Measurements from ENCODE around the gene TET3. TPM values are rescaled to one million over a fixed set of nuclear protein-coding genes. Genes with fewer than 3 reads are reported as not detected.

The TET3 gene
- polyA plus RNA-seq, 3 donors, result 22.3 to 22.9 (median 22.6) TPM

DNA sequence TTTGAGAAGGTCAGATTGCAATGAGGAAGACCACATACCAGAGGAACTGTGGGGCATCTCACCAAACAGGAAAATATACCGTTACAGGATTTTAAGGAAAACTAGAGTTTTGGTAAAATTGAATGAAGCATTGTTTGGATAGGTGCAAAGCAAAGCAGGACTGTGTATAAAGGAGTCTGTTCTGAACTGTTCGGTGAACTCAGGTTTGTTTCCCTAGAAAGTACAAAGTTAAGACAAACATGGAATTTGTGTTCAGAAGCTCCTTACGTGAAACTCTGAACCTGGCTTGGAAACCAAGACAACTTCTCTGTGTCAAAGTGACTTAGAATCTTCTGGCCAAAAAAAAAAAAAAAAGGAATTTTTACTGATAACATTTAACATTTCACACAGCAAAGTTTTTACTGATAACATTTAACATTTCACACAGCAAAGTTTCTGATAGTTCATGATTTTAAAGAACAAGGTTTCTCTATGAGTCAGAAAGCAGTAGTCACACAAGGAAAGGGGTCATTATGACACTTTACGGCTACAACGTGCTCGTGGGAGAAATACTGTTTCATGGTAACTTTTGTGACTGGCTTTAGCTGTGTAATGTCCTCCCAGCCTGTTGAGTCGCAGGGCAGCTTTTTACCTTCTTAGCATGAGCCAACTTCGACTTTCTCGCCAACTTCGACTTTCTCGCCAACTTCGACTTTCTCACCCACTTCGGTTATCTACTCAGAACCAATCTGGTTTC is 21.2 kb upstream of the TET3 start:
- no peak for DNase-seq (ENCODE audit: low read depth in 3 of 3, low spot score in 2 of 3)

DNA sequence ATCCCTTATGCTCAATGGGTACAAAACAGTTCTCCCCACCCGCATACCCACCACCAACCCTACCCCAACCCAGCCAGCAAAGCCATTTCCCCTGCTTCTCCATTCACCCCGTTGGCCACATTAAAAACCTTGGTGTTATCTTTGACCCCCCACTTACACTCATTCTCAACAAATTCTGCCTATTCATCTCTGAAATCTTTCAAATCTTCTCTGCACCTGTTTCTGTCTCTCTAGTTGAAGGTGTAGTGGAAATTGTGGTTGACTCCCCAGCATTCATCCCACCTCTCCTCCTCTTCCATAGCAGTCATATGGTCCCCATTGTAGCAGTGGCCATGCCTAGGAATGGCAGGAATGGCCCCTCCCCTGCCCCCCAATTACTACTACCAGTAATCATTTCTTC is 20.5 kb upstream of the TET3 start:
- no peak for DNase-seq (ENCODE audit: low read depth in 3 of 3, low spot score in 2 of 3)

DNA sequence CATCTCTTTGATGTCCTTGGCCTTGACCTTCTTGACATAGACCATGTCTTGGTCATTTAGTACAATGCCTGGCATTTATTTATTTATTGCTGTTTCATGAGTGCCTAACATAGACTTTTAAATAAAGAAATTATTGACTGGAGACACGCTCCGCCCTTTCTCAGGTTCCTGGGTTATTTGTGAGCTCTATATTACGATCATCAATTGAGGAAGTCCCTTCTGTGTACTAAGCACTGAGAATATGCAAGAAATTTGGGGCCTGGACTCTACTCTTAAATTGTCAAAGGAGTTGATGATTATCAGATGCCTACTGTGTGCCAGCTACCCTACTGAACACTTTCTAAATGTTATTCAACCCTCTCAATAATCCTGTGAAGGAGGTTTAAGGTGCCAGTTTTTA is 19.7 kb upstream of the TET3 start:
- no peak for DNase-seq (ENCODE audit: low read depth in 3 of 3, low spot score in 2 of 3)

DNA sequence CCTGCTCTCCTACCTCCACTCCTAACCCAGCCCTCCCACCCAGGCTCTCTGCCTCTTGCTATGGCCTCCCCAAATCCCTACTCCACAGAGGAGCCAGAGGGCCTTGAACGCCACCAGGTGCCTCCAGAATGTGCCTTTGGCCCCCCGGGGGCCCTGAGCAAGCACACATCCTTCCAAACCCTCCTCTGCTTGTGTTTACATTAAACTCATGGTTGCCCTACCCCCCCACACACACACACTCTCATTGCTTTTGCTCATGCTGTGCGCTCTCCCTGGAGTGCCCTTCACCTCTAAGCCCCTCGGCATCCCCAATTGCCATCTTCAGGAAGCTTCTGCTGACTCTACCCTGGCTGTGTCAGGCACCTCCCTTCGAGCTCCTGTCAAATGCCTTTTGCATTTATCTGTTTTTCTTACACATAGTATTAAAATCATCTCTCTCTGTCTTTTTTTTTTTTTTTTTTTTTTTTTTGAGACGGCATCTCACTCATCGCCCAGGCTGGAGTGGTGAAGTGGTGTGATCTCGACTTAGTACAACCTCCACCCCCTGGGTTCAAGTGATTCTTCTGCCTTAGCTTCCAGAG is 16.3 kb upstream of the TET3 start:
- DNase-seq (ENCODE audit: low read depth in 3 of 3, low spot score in 2 of 3), result no peak

DNA sequence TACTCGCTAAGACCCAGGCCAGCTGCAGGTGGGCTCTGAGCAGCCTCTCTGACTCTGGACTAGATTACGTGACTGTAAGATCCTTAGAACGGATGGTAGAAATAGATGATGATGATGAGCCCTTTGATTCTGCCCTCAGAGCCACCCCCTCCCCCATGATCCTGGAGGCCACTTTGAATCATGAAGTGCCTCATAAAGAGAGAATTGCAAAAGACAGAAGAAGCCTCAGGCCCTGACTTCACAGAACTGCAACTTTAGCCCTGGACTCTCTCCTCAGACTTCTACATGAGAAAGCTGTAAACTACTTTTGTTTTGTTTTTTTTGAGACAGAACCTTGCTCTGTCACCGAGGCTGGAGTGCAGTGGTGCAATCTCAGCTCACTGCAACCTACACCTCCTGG is 15.4 kb upstream of the TET3 start:
- DNase-seq (ENCODE audit: low read depth in 3 of 3, low spot score in 2 of 3), result no peak

DNA sequence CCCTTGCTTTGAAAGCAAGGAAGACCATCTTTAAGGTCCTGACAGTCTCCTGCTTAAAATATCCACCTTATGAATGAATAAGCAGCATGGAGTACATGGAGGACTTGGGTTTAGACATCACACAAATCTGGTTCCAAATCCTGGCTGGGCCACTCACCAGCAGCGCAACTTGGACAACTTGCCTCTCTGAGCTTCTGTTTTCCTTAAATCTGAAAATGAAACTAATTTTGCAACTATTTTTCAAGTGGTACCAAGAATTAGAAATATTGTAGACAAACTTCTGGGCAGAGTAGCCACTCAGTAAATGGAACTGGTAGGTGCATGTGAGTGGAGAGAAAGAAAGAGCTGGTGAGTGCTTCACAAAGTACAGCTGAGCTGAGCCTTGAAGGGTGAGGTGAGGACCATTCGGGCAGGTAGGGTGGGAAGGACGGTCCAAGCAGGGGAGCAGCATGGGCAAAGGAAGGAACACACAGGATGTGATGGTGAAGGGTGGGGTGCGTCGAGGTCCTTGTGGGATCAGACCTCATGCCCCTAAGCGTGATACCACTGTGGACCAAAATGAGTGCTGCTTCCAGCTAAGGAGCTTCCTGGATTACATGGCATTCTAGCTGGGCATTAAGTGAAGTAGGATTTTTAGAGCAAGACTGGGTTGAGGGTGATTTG is 14.4 kb upstream of the TET3 start:
- DNase-seq (ENCODE audit: low read depth in 3 of 3, low spot score in 2 of 3), result no peak

DNA sequence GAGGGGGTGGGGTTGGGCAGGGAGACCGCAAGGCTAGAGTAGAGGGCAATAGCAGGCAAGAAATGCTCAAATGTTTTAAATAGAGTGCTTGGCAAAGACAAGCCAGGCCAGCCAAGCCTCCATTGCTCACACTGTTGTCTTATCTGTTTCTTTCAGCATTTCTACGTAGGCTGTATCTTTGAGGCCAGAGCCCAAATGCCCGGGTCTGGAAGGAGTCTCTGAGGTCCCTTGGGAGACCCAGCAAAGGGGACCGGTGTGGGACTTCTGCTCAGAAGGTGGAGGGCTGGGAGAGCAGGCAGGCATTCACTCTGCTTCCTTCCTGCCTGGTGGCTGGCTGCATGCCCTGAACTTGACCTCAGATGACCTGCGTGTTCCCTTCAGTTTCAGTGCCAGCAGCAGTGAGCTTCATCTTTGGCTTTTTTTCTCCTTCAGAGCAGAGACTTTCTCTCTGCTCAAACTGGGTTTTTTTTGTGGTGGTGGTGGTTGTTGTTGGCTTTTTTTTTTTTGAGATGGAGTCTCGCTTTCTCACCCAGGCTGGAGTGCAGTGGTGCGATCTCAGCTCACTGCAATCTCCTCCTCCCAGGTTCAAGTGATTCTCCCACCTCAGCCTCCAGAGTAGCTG is 13.7 kb upstream of the TET3 start:
- DNase-seq (ENCODE audit: low read depth in 3 of 3, low spot score in 2 of 3), result no peak

DNA sequence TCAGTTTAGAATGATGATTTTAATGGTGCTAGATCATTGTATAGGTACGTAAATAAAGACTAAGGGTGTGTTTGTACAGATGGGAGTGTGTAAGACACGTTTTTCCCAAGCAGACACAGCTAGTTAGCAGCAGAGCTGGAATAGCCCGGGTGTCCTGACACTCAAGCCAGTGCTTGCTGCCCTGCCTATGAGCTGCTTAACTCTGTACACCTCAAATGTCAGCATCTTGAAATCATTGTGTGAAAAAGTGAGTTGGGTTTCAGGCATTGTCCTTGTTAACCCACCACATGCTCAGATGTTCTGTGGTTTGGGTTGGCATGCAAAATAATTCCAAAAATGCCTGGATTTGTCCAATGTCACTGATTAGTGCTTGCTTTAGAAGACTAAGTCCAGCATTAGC is 13.0 kb upstream of the TET3 start:
- no peak for DNase-seq (ENCODE audit: low read depth in 3 of 3, low spot score in 2 of 3)

DNA sequence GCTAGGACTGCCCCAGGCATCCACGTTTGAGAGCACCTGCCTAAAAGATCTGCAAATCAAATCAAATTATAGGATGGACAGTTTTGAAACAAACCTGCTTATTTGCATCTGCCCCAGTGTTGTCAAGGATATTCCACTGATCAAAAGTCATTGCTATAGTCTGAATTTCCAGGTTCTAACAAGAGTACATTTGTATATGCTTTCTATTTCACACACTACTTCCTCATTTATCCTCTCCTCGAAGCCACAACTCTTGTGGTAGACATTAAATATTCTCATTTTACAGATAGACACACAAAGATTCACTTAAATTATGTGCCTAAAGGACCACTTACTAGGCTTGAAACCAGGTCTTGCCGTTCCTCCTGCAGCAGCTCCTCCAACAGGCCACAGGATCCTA is 11.9 kb upstream of the TET3 start:
- no peak for DNase-seq (ENCODE audit: low read depth in 3 of 3, low spot score in 2 of 3)

DNA sequence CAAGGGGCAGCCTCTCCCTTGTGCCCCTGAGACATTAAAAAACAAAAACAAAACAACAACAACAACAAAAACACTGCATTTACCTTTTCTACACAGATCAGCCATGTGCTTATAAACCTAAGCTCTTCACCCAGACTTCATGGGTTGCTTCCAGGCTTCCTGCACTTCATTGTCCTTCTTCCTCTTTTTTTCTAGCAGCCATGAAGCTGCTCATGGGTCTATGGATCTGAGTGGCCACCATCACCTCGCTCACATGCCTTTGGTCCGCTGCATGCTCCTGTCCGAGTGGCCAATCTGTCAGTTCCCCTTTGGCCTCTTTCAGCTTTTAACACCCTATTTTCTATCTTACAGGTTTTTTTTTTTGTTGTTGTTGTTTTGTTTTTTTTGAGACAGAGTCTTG is 9.0 kb upstream of the TET3 start:
- no peak for DNase-seq (ENCODE audit: low read depth in 3 of 3, low spot score in 2 of 3)

DNA sequence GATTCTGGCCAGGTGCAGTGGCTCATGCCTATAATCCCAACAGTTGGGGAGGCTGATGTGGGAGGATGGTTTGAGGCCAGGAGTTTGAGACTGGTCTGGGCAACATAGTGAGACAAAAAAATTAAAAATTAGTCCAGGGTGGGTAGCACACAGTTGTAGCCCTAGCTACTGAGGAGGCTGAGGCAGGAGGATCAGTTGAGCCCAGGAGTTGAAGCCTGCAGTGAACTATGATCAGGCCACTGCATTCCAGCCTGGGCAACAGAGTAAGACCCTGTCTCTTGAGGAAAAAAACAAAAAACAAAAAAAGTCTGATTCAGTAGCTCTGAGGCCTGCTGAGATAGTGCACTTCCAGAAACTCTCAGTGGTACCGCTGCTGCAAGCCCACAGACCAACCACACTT is 7.9 kb upstream of the TET3 start:
- DNase-seq (ENCODE audit: low read depth in 3 of 3, low spot score in 2 of 3), result no peak

DNA sequence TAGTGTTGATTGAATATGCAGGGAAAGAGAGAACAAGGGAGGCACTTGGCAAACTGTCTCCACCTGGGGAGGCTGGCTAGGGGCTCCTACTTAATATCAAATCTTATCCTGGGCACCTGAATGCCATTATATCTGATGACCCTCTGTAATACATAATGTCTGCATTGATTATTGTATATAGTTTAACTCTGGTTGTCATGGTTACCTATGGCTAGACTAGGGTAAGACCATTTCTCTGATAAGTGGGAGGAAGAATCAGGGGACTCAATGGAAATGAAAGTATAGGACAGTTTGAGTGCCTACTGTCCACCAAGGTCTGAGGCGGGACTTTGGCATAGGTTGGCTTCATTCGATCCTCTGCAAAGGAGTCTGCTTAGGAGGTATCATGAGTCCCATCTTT is 7.2 kb upstream of the TET3 start:
- DNase-seq (ENCODE audit: low read depth in 3 of 3, low spot score in 2 of 3), result no peak

DNA sequence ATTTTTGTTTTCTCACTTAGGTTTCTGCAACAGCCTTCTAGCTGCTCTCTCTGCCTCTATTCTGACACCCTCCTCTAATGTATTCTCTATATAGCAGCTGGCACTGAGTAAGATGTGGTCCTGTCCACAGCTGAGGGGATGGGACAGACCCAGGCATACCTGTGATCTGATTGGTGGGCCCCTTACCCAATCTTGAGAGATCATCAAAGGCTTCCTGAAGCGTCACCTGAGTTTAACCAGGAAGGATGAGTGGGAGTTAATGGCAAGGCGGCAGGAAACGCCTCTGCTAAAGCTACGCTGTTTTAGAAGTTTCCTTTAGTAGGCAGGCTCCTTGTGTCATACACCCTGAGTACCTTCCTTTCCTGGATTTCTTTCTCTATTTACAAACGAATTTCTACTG is 5.7 kb upstream of the TET3 start:
- DNase-seq (ENCODE audit: low read depth in 3 of 3, low spot score in 2 of 3), result no peak

DNA sequence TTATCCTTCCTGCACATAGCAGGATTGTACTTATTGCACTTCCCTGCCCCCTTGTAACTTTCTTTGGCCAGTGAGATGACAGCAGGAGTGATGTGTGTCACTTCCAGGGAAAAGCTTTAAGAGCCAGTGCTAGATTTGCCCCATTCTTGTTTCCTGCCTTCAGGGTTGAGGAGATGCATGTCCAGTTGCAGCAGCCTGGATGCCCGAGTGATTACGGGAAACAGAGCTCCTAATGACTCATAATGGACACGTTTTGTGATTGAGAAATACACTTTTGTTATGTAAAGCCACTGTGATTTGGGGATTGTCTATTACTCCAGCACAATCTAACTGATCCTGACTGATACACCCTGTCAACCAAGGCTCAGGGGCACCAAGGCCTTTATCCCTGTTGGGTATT is 5.0 kb upstream of the TET3 start:
- DNase-seq (ENCODE audit: low read depth in 3 of 3, low spot score in 2 of 3), result no peak

DNA sequence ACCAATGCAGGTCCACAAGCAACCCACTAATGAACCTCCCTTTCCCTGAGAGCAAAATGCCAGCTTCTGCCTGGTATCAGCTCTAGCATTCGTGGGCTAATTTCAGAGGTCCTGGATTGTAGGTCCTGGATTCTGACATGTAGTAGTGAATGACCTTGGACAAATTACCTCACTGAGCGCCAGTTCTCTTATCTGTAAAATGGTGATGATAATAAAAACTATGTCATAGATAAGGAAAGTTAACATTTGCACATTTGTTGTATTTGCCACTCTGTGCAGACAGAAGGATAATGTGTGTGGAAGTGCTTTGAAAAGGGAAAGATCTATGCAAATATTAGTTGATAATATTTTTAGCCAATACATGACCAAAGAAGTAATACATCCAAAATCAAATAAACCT is 4.1 kb upstream of the TET3 start:
- no peak for DNase-seq (ENCODE audit: low read depth in 3 of 3, low spot score in 2 of 3)

DNA sequence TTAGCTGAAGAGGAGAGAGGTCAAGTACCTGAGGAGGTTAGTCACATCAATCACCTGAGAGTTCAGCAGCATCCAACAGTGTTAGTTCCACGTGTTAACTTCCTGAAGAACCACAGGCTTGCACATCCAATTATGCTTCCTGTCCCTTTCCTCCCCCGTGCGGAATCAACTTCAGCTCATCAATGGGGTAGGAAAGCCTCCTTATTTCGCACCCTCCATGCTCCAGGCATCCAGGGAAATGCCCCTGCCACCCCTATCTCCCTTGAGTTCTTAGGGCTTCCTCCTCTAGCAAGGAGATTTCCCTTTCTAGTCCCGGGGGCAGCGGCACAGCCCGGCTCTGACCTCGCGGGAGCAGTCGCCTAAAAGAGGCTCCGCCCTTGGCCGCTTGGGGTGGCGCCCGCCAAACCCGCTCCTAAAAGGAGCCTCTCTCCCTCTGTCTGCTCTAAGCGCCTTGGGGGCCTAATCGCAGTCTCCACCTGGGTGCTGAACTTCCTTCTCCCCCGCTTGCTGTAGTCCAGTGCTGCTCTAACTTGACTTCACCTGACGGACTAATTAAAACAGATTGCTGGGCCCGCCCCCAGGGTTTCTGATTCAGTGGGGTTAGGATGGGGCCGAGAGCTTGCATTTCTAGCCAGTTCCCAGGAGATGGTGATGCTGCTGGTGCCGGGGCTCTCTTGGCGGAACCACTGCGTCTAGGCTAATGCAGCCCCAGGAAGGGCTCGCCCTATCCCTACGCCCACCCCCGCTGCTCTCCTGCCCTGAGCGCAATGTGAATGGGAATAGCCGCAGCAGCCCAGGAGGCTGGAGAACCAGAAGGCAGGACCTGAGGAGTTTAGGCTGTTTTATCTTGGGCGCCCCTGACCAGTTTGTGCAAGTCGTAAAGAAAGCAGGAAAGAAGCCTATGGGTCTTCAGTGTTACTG is 3.4 kb upstream of the TET3 start:
- no peak for DNase-seq (ENCODE audit: low read depth in 3 of 3, low spot score in 2 of 3)

DNA sequence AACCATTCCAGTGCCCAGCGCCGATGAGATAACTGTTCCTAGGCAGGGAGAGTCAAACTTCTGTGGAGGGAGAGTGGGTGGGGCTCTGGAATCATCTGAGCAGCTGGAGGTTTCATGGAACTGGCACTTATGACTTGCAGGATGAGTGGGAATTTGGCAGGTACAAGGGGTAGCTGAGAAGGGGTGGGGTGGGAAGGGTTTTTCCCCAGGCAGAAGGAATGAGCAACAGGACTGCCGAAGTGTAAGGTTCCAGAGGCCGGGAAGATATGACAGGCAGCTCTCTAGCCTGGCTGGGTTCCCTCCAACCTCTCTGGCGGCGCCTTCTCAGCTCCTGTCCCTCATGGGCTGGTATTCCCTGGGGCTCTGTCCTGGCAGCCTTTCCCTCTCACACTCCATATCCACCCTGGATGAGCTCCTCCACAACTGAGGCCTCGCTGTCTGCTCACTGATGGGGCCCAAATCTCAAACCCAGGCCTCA is 2.5 kb upstream of the TET3 start:
- DNase-seq (ENCODE audit: low read depth in 3 of 3, low spot score in 2 of 3), result no peak

DNA sequence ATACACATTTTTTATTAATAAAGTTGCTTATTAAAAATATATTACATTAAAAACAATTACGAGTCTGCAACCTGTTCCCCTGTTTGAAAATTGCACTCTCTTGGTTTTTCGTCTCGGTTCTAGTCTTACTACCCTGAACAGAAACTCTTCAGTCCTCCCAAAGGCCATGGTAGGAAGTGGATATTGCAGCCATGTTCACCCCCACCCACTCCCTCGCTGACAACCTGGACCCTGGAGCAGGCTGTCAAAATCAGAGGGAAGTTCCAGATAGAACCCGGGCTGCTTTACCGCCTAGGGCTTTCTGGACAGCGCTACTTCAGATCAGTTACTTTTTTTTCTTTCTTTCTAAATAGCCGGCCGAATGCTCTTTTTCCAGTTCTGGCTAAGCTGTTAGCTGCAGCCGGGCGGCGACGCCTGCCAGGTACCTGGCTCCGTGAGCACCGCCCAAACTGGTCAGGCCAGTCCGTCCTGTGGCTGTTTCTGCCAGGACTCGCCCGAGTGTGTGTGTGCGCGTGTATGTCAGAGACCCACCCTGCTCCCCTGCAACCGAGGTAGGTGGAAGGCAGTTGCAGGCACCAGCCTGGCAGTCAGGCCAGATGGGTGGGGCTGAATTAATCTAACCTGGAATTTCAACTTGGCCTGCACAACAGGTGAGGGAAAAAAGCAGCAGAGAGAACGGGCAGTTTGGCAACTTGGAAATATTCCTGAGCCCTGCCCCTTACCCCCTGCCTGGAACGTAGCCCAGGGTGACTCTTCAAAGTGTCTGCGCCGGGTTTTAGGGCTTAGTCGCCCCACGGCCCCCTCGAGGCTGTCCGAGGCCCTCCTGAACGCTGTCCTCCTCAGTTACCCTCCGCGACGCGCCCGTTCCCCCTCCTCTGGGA is 1.1 kb upstream of the TET3 start:
- no peak for DNase-seq (ENCODE audit: low read depth in 3 of 3, low spot score in 2 of 3)

DNA sequence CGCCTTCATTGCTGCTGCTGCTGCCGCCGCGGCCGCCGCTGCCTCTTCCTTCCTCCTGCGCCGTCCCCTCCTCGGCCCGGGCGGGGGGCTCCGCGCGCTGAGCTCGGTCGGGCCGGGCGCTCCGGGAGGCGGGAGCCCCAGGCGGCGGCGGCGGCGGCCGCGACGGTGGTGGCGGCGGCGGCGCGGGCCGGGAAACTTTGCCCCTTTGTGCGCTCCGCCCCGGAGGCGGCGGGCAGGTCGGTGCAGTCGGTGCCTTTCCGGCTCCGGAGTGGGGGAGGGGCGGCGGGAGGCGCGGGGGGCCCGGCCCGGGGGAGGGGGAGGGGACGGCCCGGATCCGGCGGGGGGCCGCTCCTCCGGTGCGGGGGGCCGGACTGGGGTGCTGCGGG is 205 bp downstream of the TET3 start:
- DNase-seq (ENCODE audit: low read depth in 3 of 3, low spot score in 2 of 3), result no peak
